SK-N-SH (cell line): Measurements from ENCODE around the gene ZBTB43.

Experiments
- ELF1 ChIP-seq: IDR thresholded peaks from 2 replicates; pipeline ENCODE4 v1.4.0; 2012
- EP300 ChIP-seq, 2 experiments: IDR thresholded peaks; 2 replicates each; pipeline versions ENCODE4 v1.4.0 to v1.6.1; 2012; ENCODE audit warnings: borderline replicate concordance in 1 of 2, low read depth in 1 of 2, low read length in 1 of 2
- FOXJ3 ChIP-seq: sonication (generic); formaldehyde crosslinking; IDR thresholded peaks from 2 replicates; pipeline ENCODE4 v1.5.1; 2020; ENCODE audit warnings: mild to moderate bottlenecking, missing genetic modification reagents
- GABPA ChIP-seq: IDR thresholded peaks from 2 replicates; pipeline ENCODE4 v1.4.0; 2012; ENCODE audit warnings: low read depth, mild to moderate bottlenecking
- JUND ChIP-seq: IDR thresholded peaks from 2 replicates; pipeline ENCODE4 v1.4.0; 2012
- MEF2A ChIP-seq: IDR thresholded peaks from 2 replicates; pipeline ENCODE4 v1.4.0; 2012; ENCODE audit warnings: low read depth, borderline replicate concordance
- POLR2AphosphoS5 ChIP-seq: IDR thresholded peaks from 2 replicates; pipeline ENCODE4 v1.6.1; 2012; ENCODE audit warnings: low read depth, low read length
- SMC3 ChIP-seq: IDR thresholded peaks from 2 replicates; pipeline ENCODE4 v1.6.1; 2012; ENCODE audit warnings: low read depth, low read length, improper control_type of control experiment
- TAF1 ChIP-seq: IDR thresholded peaks from 2 replicates; pipeline ENCODE4 v1.6.1; 2012; ENCODE audit warnings: low read depth, mild to moderate bottlenecking, low read length, moderate library complexity, borderline replicate concordance
- TEAD4 ChIP-seq: IDR thresholded peaks from 2 replicates; pipeline ENCODE4 v1.4.0; 2012; ENCODE audit warnings: mild to moderate bottlenecking, borderline replicate concordance; ENCODE audit not compliant: insufficient read depth
- TF ChIP-seq, protein P1 (sequence below): IDR thresholded peaks from 2 replicates; pipeline ENCODE4 v1.4.0; 2012; ENCODE audit warnings: low read depth
- TF ChIP-seq, protein P2 (sequence below): fragments of 200-600 bp; sonication (generic); IDR thresholded peaks from 2 replicates; pipeline ENCODE4 v1.6.1; 2017; ENCODE audit warnings: antibody characterized with exemption, mild to moderate bottlenecking, moderate library complexity
- TF ChIP-seq, protein P3 (sequence below): IDR thresholded peaks from 2 replicates; pipeline ENCODE4 v1.4.0; 2012; ENCODE audit warnings: low read depth, borderline replicate concordance
- TF ChIP-seq, protein P4 (sequence below): IDR thresholded peaks from 2 replicates; pipeline ENCODE4 v1.6.1; 2012; ENCODE audit warnings: mild to moderate bottlenecking, low read depth, low read length, moderate library complexity

DNA sequence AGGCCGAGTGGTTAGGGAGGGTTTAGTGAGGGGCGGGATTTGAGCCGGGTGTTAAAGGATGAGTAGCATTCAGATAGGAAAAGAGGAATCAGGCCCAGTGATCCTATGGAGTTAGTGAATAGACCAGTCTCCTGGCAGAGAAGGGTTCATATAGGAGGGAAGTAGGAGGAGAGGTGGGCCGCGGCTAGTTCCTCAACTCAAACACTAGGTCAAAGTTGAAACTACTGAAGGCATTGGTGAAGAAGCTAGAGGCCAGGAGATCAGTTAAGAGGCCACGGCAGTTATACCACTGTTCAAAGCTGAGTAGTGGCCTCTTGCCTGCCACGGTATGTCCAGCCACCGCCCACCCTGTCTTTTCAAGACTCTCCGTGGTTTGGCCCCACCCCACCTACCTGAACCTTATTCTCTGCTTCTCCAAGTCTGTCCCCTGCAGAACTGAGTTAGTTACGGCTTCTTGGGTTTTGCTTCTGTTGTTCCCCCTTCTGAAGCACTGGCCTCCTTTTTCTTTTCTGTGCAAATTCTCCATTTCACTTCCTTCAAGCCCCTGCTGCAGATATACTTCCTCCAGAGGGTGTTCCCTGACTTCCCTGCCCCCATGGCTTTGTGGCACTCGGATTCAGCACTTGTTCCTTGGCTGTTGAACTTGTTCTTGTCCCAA, 57.4 kb downstream of the ZBTB43 start:
- TF ChIP-seq, protein P1, sequence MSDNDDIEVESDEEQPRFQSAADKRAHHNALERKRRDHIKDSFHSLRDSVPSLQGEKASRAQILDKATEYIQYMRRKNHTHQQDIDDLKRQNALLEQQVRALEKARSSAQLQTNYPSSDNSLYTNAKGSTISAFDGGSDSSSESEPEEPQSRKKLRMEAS, result no peak
- TF ChIP-seq TEAD4 (no peak), JUND (no peak), MEF2A (no peak), GABPA (no peak), POLR2AphosphoS5 (no peak), TAF1 (no peak), FOXJ3 (CRISPR knock-in tag) (no peak), SMC3 (no peak), ELF1 (no peak), EP300 (IDR thresholded peaks at IDR 0.05; ENCODE audit: borderline replicate concordance in 1 of 2, low read depth in 1 of 2, low read length in 1 of 2) (no peak)
- TF ChIP-seq, protein P2, sequence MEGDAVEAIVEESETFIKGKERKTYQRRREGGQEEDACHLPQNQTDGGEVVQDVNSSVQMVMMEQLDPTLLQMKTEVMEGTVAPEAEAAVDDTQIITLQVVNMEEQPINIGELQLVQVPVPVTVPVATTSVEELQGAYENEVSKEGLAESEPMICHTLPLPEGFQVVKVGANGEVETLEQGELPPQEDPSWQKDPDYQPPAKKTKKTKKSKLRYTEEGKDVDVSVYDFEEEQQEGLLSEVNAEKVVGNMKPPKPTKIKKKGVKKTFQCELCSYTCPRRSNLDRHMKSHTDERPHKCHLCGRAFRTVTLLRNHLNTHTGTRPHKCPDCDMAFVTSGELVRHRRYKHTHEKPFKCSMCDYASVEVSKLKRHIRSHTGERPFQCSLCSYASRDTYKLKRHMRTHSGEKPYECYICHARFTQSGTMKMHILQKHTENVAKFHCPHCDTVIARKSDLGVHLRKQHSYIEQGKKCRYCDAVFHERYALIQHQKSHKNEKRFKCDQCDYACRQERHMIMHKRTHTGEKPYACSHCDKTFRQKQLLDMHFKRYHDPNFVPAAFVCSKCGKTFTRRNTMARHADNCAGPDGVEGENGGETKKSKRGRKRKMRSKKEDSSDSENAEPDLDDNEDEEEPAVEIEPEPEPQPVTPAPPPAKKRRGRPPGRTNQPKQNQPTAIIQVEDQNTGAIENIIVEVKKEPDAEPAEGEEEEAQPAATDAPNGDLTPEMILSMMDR, result no peak
- TF ChIP-seq, protein P3, sequence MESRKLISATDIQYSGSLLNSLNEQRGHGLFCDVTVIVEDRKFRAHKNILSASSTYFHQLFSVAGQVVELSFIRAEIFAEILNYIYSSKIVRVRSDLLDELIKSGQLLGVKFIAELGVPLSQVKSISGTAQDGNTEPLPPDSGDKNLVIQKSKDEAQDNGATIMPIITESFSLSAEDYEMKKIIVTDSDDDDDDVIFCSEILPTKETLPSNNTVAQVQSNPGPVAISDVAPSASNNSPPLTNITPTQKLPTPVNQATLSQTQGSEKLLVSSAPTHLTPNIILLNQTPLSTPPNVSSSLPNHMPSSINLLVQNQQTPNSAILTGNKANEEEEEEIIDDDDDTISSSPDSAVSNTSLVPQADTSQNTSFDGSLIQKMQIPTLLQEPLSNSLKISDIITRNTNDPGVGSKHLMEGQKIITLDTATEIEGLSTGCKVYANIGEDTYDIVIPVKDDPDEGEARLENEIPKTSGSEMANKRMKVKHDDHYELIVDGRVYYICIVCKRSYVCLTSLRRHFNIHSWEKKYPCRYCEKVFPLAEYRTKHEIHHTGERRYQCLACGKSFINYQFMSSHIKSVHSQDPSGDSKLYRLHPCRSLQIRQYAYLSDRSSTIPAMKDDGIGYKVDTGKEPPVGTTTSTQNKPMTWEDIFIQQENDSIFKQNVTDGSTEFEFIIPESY, result no peak
- TF ChIP-seq, protein P4, sequence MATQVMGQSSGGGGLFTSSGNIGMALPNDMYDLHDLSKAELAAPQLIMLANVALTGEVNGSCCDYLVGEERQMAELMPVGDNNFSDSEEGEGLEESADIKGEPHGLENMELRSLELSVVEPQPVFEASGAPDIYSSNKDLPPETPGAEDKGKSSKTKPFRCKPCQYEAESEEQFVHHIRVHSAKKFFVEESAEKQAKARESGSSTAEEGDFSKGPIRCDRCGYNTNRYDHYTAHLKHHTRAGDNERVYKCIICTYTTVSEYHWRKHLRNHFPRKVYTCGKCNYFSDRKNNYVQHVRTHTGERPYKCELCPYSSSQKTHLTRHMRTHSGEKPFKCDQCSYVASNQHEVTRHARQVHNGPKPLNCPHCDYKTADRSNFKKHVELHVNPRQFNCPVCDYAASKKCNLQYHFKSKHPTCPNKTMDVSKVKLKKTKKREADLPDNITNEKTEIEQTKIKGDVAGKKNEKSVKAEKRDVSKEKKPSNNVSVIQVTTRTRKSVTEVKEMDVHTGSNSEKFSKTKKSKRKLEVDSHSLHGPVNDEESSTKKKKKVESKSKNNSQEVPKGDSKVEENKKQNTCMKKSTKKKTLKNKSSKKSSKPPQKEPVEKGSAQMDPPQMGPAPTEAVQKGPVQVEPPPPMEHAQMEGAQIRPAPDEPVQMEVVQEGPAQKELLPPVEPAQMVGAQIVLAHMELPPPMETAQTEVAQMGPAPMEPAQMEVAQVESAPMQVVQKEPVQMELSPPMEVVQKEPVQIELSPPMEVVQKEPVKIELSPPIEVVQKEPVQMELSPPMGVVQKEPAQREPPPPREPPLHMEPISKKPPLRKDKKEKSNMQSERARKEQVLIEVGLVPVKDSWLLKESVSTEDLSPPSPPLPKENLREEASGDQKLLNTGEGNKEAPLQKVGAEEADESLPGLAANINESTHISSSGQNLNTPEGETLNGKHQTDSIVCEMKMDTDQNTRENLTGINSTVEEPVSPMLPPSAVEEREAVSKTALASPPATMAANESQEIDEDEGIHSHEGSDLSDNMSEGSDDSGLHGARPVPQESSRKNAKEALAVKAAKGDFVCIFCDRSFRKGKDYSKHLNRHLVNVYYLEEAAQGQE, result no peak
